GF-D8 (cell line): ENCODE results near the gene IQSEC1.

Experiments used
- DNase-seq: peaks from one replicate; lab custom pipeline; 2025; lab: John Stamatoyannopoulos, UW

The IQSEC1 gene

GRCh38 chr3:12984023-12984823 lies 89.0 kb downstream of the IQSEC1 start:
- peak; percentile 32 for DNase-seq

GRCh38 chr3:12983319-12983718 lies 89.9 kb downstream of the IQSEC1 start:
- no peak for DNase-seq

- DNase-seq = no peak
These were observed 90.6 kb downstream of the IQSEC1 start for GRCh38 chr3:12982619-12983101.

GRCh38 chr3:12981306-12982275 lies 91.6 kb downstream of the IQSEC1 start:
- DNase-seq = no peak

DNA sequence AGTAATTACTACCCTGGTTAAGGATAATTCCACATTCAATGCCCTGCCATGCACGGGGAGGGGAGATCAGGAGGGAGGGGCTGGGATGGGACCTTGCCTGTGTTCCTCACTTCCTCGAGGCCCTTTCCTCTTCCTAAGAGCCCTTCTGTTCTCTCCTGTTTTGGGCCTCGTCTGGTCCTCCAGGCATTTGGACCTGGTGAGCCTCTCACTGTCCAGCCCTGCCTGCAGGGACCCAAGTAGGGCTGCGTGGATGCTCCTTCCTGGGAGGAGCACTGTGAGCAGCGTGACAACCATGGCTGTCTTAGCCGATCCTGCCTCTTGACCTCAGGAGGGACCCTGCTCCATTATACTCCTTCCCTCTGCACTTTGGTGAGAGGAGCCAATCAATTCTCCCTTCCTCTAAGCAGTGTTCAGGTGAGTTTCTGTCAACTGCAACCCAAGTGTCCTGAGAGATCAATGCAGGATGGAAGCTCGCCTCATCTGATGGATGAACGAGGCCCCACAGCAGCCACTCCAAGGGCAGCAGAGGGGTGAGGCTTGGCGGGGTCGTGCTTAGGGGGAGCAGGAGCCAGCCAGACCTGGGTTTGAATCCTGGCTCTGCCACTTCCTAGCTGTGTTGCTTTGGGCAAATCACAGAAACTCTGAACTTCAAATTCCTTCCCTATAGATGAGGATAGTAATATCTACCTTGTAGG lies 92.5 kb downstream of the IQSEC1 start:
- DNase-seq = no peak

DNA sequence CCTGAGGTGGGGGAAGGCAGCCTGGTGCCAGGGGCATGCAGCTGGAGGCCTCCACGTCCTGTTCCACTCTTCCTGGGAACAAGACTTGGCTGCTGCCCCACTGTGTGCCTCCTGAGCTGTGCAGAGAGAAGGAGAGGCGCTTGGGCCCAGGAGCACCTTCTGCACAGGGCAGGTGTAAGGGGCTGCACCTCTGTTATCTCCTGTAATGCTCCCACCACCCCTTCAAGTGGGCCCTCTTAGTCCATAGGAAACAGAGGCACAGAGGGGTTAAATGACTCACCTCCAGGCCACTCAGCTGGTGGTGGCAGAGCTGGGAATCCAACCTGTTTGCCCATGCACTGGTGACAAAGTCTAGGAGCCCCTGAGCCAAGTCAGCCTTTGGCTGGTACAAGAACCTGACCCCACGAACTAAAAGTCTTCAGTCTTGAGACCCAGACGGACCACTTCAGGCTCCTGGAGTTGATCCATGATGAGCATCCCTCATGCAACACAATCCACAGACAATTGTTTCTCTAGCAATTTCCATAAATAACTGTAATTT lies 93.2 kb downstream of the IQSEC1 start:
- DNase-seq = no peak

DNA sequence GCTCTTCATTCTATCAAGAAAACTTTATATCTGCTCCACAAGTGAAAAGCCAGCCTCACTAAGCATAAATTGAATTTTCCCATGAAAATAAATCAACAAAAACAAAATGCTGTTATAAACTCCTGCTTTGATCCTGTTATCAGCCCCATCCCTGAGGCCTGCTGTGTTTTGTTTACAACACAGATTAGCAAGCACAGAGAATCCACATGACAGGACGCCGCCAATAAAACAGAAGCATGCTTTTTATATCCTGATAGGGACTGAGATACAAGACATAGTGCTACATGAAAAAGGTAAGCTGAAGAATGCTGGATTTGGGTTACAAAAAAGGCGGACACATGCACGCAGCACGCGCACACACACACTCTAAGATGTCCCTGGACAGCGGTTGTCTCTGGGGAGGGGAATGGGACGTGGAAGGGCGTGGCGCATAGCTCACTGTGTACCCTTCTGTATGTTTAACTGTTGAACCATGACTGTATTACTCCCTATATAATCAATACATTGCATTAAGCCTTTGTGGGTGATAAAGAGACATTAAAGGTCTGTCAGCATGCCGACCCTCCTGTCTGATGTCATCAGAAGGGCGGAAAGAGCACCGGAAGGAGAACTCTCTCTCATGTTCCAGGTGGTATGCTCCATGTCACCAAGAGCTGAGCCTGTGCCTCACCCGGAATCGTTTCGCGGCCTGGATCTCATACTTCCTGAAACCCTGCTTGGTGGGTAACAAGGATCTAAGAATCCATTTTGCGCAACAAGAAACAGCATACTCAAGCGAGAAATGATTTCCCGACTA lies 93.9 kb downstream of the IQSEC1 start:
- DNase-seq = no peak

DNA sequence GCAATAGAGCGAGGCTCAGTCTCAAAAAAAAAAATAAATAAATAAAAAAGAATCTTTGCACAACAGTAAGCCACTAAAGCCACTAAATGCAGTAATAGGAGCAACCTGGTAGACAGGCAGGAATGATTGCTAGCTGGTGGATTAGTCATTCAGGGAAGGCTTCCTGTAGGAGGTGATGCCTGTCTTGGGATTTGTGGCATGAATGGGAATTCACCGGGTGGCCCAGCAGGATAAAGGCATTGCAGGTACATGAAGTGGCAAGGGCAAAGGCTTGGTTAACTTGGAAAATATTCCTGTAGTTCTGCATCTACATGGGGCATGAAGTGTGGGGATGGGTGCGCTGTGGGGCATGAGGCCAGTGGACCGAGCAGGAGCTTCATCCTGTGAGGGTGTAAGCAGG lies 94.5 kb downstream of the IQSEC1 start:
- no peak for DNase-seq

DNA sequence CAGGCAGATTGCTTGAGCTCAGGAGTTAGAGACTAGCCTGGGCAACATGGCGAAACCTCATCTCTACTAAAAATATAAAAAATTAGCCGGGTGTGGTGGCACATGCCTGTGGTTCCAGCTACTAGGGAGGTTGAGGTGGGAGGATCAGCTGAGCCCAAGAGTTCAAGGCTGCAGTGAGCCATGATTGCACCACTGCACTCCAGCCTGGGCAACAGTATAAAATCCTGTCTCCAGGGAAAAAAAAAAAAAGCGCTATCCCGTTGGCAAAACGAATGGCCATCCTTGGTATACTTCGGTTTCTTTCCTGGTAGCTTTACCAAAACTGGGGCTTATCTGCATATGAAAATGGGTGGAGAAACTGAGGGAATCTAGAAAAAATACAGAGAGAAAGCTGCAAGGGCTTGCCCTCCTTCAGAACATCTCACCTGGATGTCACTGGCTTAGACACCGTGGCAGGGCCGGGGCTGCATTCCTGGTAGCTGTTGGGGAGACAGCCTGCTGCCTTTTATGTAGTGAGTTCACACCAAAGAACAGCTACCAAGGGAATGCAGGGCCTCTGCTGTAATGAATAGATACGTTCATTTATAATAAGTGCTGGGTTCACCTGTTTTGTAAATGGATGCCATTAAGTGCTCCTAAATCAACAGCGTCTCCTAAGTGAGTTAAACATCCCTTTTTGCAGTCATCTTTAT lies 96.0 kb downstream of the IQSEC1 start:
- DNase-seq = no peak

DNA sequence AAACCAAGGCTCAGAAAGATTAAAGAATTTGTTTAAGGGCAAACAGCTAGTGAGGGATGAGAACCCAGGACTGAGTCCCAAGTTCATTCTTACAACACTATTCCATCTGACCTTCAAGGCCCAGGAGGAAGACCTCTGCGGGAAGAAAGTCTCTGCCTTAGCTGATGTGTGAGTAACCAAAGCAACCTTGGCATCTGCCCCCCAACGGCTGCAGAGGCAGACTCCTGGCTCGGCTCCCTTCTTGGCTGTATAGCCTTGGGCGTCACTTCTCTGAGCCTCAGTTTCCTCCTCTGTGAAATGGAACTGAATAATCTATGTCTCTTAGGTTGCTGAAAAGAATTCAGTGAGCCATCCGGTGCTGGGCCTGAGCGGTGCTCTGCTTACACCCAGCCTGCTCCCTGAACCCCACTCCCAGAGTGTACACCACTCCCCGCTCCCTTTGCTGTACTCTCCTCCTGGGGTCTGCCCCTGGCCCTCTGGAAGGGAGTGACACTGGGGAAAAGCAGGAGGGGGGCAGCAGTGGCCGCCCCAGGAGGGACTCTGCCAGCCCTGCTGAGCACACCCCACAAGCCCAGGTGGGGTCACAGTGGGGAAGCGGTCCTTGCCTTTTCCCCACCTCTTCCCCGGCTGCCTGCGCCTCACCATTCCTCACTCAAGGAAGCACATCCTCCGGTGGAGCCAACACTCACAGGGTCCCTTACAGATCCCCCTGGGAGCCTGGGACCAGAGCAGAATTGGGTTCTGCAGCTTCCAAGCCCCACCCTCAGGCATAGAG lies 97.3 kb downstream of the IQSEC1 start:
- no peak for DNase-seq

DNA sequence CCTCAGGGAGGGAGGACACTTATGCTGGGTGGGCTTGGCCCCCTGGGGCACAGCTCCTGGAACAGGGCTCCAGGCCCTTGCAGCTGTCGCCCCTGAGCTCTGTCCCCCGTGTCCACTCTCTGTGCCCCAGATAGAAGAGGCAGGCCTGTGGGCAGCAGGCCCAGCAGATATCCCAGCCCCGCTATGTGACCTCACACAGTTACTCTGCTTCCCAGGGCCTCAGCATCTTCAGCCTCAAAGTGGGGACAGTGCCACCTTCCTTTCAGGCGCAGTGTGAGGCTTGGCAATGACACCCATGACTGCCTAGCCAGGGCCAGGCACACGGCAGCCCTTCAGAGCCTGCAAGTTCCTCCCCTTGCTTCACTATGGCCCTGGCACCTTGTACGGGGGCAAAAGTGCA lies 98.4 kb downstream of the IQSEC1 start:
- no peak for DNase-seq

DNA sequence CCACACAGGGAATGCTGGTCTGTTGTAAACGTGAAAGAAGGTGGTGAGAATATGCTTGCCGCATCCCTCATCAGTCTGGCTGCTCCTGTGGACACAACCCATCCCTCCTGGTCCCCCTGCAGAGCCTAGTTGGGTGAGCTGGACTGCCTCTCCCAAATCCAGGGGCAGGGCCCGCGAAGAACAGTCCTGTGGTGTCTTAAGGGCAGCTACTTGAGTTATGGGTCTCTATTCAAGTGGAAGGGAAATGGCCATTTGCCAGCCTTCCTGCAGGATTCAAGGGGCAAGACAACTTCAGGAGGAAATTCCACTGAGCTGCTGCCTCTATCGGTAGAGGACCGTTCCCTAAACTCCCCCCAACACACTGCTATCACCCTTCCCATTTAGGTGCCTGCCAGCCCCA lies 98.9 kb downstream of the IQSEC1 start:
- DNase-seq = no peak

DNA sequence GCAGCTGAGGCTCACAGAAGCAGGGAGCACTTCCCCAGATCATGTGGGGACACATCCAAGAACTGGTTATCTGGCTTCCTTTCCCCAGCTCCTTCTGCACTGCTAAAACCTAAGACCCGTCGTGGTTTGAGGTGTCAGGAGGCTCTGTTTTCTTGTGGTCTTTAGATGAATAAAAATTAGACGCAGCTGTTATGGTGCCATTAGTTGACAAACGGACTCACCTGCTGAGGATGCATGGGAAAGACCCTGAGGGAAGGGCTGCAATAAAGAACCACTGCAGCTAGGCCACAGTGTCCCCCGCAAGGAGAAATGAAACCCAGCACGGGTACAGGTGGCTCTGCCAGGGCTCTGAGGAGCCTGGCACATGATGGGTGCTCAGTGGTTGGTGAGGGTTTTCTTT lies 99.4 kb downstream of the IQSEC1 start:
- no peak for DNase-seq

DNA sequence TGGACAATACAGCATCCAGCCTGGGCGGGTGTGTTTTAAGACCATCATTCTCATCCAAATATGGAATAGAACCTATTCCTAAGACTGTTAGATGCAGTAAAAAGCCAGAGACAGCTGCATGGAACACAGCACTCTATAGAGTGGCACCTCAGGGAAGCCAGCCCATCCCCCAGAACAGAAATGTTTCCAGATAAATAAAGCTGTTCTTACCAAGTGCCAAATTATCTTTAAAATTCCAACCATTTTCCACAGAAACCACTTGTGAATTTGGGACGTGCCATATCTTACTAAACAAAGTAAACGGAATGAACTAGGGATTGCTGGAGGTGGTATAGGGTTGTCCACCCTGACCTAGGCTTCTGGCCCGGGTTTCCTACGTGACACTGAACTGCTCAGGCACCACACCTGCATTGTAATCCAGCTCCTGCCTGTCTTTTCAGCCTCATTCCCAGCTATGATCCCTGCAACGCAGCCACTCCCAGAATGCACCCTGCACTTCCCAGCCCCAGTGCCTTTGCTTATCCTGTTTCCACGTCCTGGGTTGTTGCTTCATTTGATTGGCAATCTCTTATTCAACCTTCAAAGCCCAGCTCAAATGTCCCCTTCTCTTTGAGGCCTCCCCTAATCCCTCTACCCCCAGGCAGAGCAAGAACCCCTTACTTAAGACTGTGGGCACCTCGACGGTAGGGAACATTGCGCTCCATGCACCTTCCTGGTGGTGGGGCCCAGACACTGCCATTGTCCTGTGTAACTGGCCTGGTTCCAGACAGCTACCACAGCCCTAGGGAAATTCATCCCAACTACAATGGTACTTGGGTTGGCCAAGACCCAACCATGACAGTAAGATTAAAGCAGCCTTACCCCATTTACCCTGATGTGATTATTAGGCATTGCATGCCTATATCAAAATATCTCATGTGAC lies 100.2 kb downstream of the IQSEC1 start:
- no peak for DNase-seq

DNA sequence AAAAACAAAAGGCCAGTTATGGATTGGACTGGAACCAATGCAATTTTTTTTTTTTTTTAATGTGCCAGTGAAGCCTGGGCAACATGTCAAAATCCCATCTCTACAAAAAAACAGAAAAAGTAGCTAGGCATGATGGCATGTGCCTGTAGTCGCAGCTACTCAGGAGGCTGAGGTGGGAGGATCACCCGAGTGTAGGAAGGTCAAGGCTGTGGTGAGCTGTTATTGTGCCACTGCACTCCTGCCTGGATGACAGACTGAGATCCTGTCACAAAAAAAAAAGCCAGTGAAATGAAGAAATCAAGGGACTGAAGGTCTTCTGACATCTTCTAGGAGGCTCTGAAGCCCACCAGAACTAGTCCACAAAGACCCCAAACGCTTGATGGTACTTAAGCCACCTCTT lies 101.2 kb downstream of the IQSEC1 start:
- no peak for DNase-seq

GRCh38 chr3:12970684-12971083 lies 102.5 kb downstream of the IQSEC1 start:
- no peak for DNase-seq

GRCh38 chr3:12969486-12969885 lies 103.7 kb downstream of the IQSEC1 start:
- no peak for DNase-seq

GRCh38 chr3:12968541-12968940 lies 104.7 kb downstream of the IQSEC1 start:
- no peak for DNase-seq
